Endothelial cell of umbilical vein (primary cell): ENCODE data around the gene ZP4. TPM values are rescaled to one million over a fixed set of nuclear protein-coding genes. Genes with fewer than 3 reads are reported as not detected.

Source experiments
- BruUV-seq: library from RNA; stranded (reverse); fragments of 400-500 nt; replicated peaks from 2 replicates; lab custom pipeline; 2021; lab: Mats Ljungman, UMichigan
- CTCF ChIA-PET: fragments of 300-600, 350-600 bp; sonication (Branson Sonifier 250); formaldehyde crosslinking; loops from one replicate; lab custom pipeline; 2021; ENCODE audit warnings: antibody characterized with exemption, inconsistent platforms; lab: Charles Lee
- POLR2A ChIA-PET: fragments of 300-600, 350-600 bp; sonication (Branson Sonifier 250); formaldehyde crosslinking; loops from one replicate; lab custom pipeline; 2021; ENCODE audit warnings: antibody characterized with exemption, inconsistent platforms; lab: Charles Lee
- DNase-seq: peaks from one replicate; pipeline ENCODE4 v3.0.0-alpha.2; 2011; ENCODE audit warnings: low read depth, low spot score
- FAIRE-seq: peaks from 2 replicates; lab custom pipeline; 2011; peaks lifted over from hg19 to GRCh38; lab: Jason Lieb, UNC
- H2AFZ ChIP-seq: 2 replicates; pipeline ENCODE4 v1.6.0; 2012; ENCODE audit warnings: low read depth, low read length, control low read depth, inconsistent platforms
- H3K27ac ChIP-seq: 2 replicates; pipeline ENCODE4 v1.5.1; 2011; ENCODE audit warnings: low read depth, mild to moderate bottlenecking, control low read depth, low read length, moderate library complexity; ENCODE audit not compliant: insufficient read depth
- H3K27me3 ChIP-seq, 2 experiments: 2 replicates each; pipeline versions ENCODE4 v1.6.0 to v1.6.1; 2011; ENCODE audit warnings: low read length in 2 of 2, mixed read lengths in 1 of 2; ENCODE audit not compliant: control insufficient read depth in 2 of 2, insufficient read depth in 2 of 2
- H3K36me3 ChIP-seq, 2 experiments: 2 replicates in 1 of 2; 3 replicates in 1 of 2; pipeline ENCODE4 v1.5.1; 2011; ENCODE audit warnings: low read length in 2 of 2, mild to moderate bottlenecking in 1 of 2, moderate library complexity in 1 of 2; ENCODE audit not compliant: control insufficient read depth in 2 of 2, insufficient read depth in 2 of 2; ENCODE audit errors: extremely low read depth in 1 of 2
- H3K4me1 ChIP-seq: 3 replicates; pipeline ENCODE4 v1.5.1; 2011; ENCODE audit warnings: mild to moderate bottlenecking, low read length; ENCODE audit not compliant: control insufficient read depth, insufficient read depth; ENCODE audit errors: extremely low read depth
- H3K4me2 ChIP-seq: 2 replicates; pipeline ENCODE4 v1.6.1; 2011; ENCODE audit warnings: low read length, control low read depth, mixed read lengths; ENCODE audit not compliant: insufficient read depth
- H3K4me3 ChIP-seq, 3 experiments: fragments of 200-600 bp in 1 of 3; sonication (generic), shearing (Covaris generic) in 1 of 3; replicated peaks in 1 of 3; 2 replicates each; pipeline ENCODE4 v1.5.1; 2011 to 2016; ENCODE audit warnings: control low read depth in 3 of 3, low read length in 3 of 3, mild to moderate bottlenecking in 2 of 3, inconsistent platforms in 1 of 3, low read depth in 1 of 3, moderate library complexity in 1 of 3; ENCODE audit not compliant: insufficient read depth in 1 of 3
- H3K79me2 ChIP-seq: 2 replicates; pipeline ENCODE4 v1.6.0; 2012; ENCODE audit warnings: low read length, inconsistent platforms; ENCODE audit not compliant: control insufficient read depth, insufficient read depth
- H3K9ac ChIP-seq: replicated peaks from 2 replicates; pipeline ENCODE3; 2011; ENCODE audit warnings: low read length, control low read depth; ENCODE audit not compliant: insufficient read depth; ENCODE audit errors: extremely low read depth
- H3K9me1 ChIP-seq: replicated peaks from 3 replicates; pipeline ENCODE4 v1.6.0; 2011; ENCODE audit warnings: mild to moderate bottlenecking, low read length; ENCODE audit not compliant: control insufficient read depth, insufficient read depth; ENCODE audit errors: extremely low read depth
- H3K9me3 ChIP-seq: replicated peaks from 2 replicates; pipeline ENCODE4 v1.5.1; 2012; ENCODE audit warnings: low read length, inconsistent platforms; ENCODE audit not compliant: control insufficient read depth, insufficient read depth
- H4K20me1 ChIP-seq: replicated peaks from 2 replicates; pipeline ENCODE3; 2011; ENCODE audit warnings: mild to moderate bottlenecking, low read length; ENCODE audit not compliant: control insufficient read depth, insufficient read depth; ENCODE audit errors: extremely low read depth
- EZH2 ChIP-seq: IDR thresholded peaks from 2 replicates; pipeline ENCODE4 v1.6.1; 2012; ENCODE audit warnings: borderline replicate concordance, low read depth, mild to moderate bottlenecking, moderate library complexity, low read length, inconsistent platforms; ENCODE audit not compliant: severe bottlenecking
- FOS ChIP-seq: IDR thresholded peaks from 2 replicates; pipeline ENCODE4 v1.6.1; 2011; ENCODE audit warnings: mild to moderate bottlenecking, low read length, moderate library complexity, borderline replicate concordance; ENCODE audit not compliant: insufficient read depth
- GATA2 ChIP-seq: IDR thresholded peaks from 2 replicates; pipeline ENCODE4 v1.7.0; 2011; ENCODE audit warnings: low read depth, mild to moderate bottlenecking, moderate library complexity, mixed read lengths, low read length; ENCODE audit not compliant: insufficient read length, insufficient read depth
- JUN ChIP-seq: IDR thresholded peaks from 2 replicates; pipeline ENCODE4 v1.6.1; 2011; ENCODE audit warnings: borderline replicate concordance, low read depth; ENCODE audit not compliant: insufficient read length, insufficient read depth
- MAX ChIP-seq: IDR thresholded peaks from 2 replicates; pipeline ENCODE4 v1.6.1; 2011; ENCODE audit not compliant: insufficient read depth, insufficient read length
- MYC ChIP-seq: IDR thresholded peaks from one replicate; pipeline ENCODE4 v1.6.1; 2011; ENCODE audit warnings: mild to moderate bottlenecking, low read depth, low read length
- POLR2A ChIP-seq: IDR thresholded peaks from 2 replicates; pipeline ENCODE4 v1.6.1; 2012; ENCODE audit warnings: low read depth, mild to moderate bottlenecking, control low read depth, low read length
- POLR2AphosphoS5 ChIP-seq: IDR thresholded peaks from 2 replicates; pipeline ENCODE4 v1.6.1; 2012; ENCODE audit warnings: low read depth, mild to moderate bottlenecking, control low read depth, low read length, moderate library complexity; ENCODE audit not compliant: insufficient read depth
- dilution Hi-C: fragments of 300-500 bp; cut with MboI; formaldehyde crosslinking; loops from one replicate; pipeline ENCODE4 v1.15.0; 2019; ENCODE audit warnings: low sequenced_read_pairs; ENCODE audit not compliant: extremely low pct_ligation_motif_present
- intact Hi-C: fragments of 100-400 bp; cut with micrococcal nuclease; formaldehyde crosslinking; loops from one replicate; pipeline ENCODE4 v1.10.0; 2022
- polyA plus RNA-seq, 4 experiments: library from polyadenylated mRNA; depleted of rRNA in 3 of 4; stranded (reverse) in 3 of 4; unstranded in 1 of 4; fragments of >200 nt; gene quantifications; 2 replicates each; pipeline versions ENCODE4 v1.2.1 to v1.2.3, GENCODE V29; 2011 to 2012; ENCODE audit warnings: missing spikeins in 1 of 4
- total RNA-seq: library from RNA; stranded (reverse); gene quantifications from 2 replicates; pipeline ENCODE4 v1.2.3, GENCODE V29; 2021

The ZP4 gene
- total and polyA plus RNA-seq, 2 donors (not counting 3 experiments of a cell fraction or from before 2014, with no cell fraction given) = not detected

DNA sequence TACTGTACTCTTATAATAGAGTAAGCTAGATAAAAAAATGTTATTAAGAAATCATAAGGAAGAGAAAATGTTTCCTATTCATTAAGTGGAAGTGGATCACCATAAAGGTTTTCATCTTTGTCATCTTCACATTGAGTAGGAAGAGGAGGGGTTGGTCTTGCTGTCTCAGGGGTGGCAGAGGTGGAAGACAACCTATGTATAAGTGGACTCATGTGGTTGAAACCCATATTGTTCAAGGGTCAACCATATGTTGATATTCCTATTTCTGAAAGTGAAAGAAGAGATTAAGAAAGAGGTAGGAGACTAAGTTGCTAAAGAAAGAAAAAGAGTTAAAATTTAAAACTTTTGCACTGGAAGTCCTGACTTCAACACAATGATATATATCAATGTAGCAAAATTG, 4.9 kb upstream of the ZP4 start:
- Histone ChIP-seq H4K20me1 (no peaks in the 10 kb centered on the region), H3K9ac (no peak overlapping the region), H3K27ac (no peak overlapping the region), H3K4me3 (no peak overlapping the region), H3K27me3 (no peaks in the 10 kb centered on the region), H3K4me2 (no peak overlapping the region), H3K79me2 (no peaks in the 10 kb centered on the region), H3K9me3 (peaks cover 3% of the 10 kb centered on the region), H3K36me3 (no peaks in the 10 kb centered on the region), H2AFZ (no peak overlapping the region), H3K4me1 (no peaks in the 10 kb centered on the region), H3K9me1 (no peaks in the 10 kb centered on the region)
- POLR2A ChIA-PET = no interaction called here
- DNase-seq = no peak
- FAIRE-seq = no peak
- TF ChIP-seq FOS (no peak), POLR2A (no peak), MYC (no peak), MAX (no peak), EZH2 (no peak), JUN (no peak)
- dilution Hi-C loops (no loop called here), intact Hi-C loops (no loop called here)
- no TSS peak for BruUV-seq
- CTCF ChIA-PET = no interaction called here

- ChIA-PET CTCF (no interaction called here), POLR2A (no interaction called here)
- Histone ChIP-seq H4K20me1 (no peaks in the 10 kb centered on the region), H3K27ac (no peak overlapping the region), H3K79me2 (no peaks in the 10 kb centered on the region), H3K36me3 (no peaks in the 10 kb centered on the region), H3K9ac (no peak overlapping the region), H3K4me2 (no peak overlapping the region), H3K9me1 (no peaks in the 10 kb centered on the region), H3K9me3 (peaks cover 3% of the 10 kb centered on the region), H3K4me3 (no peak overlapping the region), H3K4me1 (no peaks in the 10 kb centered on the region), H2AFZ (no peak overlapping the region), H3K27me3 (no peaks in the 10 kb centered on the region)
- no TSS peak for BruUV-seq
- FAIRE-seq (no peak), DNase-seq (no peak)
- dilution Hi-C loops = no loop called here
- intact Hi-C loops = no loop called here
- TF ChIP-seq FOS (no peak), EZH2 (no peak), POLR2A (no peak), POLR2AphosphoS5 (no peak), MYC (no peak), GATA2 (no peak), JUN (no peak)
Measured at GRCh38 chr1:237894131-237894530, 3.4 kb upstream of the ZP4 start.
